H4 (cell line): ENCODE measurements around the gene SHC3. TPM values are rescaled to one million over a fixed set of nuclear protein-coding genes. Genes with fewer than 3 reads are reported as not detected.

Experiments used
- DNase-seq: peaks from one replicate; pipeline ENCODE4 v3.0.0-alpha.2; 2015; ENCODE audit warnings: low spot score
- total RNA-seq: library from RNA; depleted of rRNA; stranded (reverse); fragments of >200 nt; shearing (Covaris generic); gene quantifications from 2 replicates; pipeline ENCODE4 v1.2.3, GENCODE V29; 2014

The SHC3 gene
- total RNA-seq, 1 experiment from 2014 or later = 1.0 TPM

DNA sequence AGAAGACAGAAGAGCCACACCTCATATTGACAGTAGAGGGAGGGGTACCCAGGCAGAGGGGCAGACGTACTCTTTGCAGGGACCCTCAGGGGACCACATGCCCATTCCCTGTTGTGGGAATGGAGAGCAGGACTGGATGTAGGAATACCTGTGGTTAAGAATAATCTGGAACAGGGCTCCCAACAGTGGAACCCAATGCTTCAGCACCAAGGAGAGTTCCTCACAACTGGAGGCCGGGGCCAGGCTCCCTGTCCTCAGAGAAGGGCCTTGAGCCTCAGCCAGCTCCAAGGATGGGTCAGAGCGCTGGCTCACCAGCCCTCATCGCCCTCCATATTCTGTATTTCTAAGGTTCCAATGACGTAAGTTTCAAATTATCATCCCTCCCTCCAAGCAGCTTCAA lies 7.4 kb upstream of the SHC3 start:
- no peak for DNase-seq

DNA sequence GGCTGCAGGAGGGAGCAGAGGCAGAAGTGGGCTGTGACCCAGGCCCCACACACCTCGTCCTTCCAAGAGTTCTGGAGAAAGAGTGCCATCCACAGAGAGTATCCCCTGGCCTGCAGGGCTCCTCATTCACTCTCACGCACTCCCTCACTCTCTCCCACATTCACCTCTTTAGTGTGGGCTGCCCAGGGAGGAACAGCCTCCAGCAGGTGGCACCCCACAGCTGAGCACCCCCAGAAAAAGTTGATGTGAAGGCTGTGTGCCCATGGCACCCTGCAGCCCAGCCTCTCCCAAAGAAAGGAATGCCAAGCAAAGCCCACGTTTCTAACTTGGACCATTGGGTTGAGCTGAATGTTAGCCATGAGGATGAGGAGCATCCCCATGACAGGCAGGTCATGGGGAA lies 4.5 kb upstream of the SHC3 start:
- DNase-seq = no peak

DNA sequence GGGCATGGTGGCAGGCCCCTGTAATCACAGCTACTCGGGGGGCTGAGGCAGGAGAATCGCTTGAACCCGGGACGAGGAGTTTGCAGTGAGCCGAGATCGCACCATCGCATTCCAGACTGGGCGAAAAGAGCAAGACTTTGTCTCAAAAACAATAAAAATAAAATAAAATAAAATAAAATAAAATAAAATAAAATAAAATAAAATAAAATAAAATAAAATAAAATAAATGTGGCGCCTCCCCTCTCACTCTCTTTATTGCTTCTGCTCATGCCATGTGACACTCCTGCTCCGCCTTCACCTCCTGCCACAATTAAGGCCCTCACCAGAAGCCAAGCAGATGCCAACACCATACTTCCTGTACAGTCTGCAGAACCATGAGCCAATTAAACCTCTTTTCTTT lies 3.8 kb upstream of the SHC3 start:
- DNase-seq = no peak

- peak; percentile 90 for DNase-seq
These were observed 1.5 kb upstream of the SHC3 start for GRCh38 chr9:89179895-89180734.

DNA sequence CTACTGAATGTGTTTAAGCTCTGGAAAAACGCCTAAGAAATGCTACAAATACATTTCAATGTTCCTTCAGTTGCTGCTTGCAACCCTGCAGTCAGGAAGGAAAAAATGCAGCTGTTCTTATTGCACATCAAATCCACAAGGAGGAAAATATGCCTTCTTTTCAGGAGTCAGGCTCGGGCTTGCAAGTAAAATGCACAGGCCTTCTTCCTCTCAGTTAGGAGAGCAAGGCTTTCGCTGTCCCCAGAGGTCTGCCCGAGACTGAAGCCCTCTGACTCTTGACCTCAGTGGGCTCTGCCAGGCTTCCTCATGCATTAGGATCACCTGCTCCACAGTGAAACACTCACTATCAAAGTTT lies 899 bp upstream of the SHC3 start:
- no peak for DNase-seq

DNA sequence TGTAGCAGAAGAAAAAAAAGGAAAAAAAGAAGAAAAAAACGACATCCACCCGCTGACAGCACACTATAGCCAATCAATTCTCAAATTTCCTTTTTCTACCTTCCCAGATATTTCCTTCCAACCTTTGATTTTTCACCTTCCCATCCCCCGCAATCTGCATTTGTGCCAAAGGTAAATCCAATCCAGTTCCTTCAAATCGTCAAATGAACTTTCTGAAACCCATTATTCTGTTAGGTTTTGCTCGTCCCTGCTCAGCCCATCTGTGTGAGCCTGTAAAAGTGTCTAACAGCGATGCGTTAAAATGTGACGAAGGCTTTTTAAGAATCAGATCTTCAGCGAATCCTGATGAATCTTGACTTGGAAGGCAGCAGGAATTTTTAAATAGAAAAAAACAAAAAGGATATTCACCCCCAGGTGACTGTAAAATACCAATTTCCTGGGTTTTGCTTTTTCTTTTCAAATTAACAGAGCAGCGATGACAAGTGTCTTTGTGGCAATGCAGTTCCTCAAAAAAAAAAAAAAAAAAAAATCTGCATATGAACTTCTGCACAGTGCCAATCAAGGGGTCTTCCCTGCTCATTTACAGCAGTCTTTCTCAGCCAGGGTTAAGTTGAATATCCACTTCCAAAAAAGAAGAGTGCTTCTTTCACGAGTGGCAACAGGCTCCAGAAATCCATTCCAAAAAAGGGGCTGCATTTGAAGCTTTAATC lies 367 bp upstream of the SHC3 start:
- DNase-seq = no peak

DNA sequence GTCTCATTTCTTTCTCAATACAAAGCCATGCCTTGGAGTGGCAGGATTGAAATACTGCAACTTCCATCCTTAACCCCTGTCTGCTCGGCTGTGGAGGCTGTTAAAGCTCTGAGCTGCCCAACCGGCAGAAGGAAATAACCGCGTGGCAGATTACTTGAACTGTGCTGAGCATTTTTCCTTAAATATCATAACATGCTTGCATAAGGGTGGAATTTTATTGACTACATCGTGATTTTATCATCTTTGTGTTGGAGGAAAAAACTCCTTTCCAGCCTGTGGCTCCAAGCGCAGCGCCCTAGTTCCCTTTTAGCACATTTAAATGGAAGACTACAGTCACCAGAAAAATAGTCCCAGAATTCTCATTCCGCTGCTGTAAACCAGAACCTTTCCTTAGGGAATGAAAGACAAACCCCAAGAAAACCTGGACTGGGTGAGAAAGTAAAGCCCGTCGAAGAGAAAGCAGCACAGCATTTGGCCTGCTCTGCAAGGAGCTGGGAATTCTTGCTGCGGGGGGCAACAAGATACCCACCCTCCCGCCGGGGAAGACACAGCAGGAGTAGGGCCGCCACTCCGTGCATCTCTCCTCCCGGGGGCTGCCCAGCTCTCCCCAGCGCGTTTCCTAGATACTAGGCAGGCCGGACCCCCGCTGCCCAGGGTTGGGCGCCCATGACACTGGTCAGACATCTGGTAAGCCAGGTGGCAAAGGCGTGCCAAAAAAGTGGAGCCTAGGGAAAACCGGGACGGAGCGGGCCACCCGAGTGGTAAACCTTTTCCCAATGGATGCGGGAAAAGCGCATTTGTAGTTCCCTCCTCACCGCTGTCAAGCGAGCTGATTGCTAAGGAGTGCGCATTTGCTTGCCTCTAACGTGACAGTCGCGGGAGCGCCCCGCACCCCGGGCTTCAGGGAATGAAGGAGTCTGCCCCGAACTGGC lies 1.3 kb downstream of the SHC3 start:
- no peak for DNase-seq

- no peak for DNase-seq
These were observed 2.8 kb downstream of the SHC3 start for GRCh38 chr9:89175828-89176261.

DNA sequence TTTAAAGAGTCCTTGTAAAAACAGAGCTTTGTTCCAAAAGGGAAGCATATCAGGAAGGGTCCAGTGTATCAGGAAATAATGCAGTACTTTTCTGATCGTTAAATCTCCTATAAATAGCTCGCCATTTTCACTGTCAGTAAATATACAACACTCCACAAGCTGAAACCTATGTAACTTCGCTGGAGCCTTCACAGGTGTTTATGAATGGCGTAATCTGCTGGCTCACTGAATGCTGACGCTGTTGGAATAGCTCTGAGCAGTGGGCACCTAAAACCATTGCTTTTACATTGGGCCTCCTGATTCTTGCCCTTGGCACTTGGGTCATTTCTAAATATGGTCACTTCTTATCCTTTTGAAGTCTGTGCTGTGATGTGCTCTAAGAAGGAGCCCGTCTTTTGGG lies 4.3 kb downstream of the SHC3 start:
- DNase-seq = no peak

DNA sequence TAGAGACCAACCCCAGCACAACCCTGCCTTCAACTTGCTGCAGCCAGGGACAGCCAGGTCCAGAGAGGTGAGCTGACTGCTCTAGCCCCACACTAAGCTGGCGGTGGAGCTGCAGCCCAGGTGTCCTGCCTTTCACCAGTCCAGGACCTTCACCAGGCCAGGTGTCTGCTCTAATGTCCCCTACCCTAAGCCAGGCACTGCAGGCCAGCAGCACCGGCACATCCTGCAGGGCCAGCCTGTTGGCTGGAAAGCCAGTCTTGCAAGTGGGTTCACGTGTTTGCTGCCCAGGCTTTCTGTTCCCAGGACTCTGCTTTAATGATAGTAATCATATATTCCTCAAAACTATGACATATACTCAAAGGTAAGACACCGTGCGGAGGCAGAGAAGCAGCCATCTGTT lies 5.5 kb downstream of the SHC3 start:
- DNase-seq = no peak

- no peak for DNase-seq
These were observed 6.2 kb downstream of the SHC3 start for GRCh38 chr9:89172398-89172797.

GRCh38 chr9:89171693-89172092 lies 6.9 kb downstream of the SHC3 start:
- no peak for DNase-seq

DNA sequence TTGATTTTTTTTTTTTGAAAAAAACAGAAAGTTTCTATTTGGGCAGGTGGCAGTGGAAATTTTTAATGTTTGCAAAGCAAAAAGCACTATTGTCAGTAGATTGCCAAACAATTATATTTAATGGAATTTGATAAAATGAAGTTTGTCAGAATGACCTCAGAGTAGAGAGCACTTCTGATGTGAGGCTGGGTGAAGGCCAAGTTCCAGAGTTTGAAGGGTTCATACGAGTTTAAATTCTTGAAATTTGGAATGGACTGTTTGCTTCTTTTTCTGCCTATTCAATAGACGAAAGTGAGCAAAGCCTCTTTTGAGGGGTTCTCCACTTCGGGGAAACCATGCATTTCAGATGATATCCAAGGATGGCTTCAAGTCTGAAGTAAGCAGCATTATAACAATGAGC lies 7.4 kb downstream of the SHC3 start:
- DNase-seq = no peak

GRCh38 chr9:89168901-89169813 lies 9.5 kb downstream of the SHC3 start:
- no peak for DNase-seq

DNA sequence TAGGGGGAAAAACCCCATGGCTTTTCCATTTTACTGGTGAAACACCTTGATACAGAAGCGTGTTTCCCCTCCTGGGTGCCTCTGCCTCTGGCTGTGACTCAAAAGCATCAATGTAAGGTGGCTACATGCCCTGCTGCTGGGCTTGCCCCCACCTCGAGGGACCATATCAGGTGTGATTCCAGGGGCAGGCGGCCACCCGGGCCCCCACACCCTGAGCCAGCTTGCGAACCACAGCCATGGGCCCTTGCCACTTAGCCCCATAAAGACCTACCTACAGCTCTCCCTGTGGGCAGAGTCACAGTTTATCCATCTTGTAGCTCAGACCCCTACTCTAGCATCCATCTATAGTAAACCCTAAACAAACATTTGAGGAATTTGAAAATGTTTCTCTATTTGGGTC lies 10.8 kb downstream of the SHC3 start:
- no peak for DNase-seq

DNA sequence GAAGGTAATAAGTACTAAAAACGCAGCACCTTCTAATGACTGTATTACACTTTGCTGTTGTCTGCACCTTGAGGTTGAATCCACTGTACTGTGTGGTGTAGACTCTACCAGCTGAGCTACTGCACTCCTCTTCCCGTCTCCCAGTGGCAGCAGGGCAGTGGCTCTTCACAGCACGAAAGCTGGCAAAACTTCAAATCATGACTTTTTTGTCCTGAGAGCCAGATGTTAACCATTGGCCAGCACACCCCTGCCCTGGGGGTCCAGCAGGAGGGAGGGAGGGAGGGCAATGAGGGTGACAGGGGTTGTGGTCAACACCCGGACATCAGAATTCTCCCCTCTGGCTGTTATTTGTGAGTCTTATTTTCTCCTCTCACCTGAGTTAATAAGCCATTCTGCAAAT lies 11.8 kb downstream of the SHC3 start:
- DNase-seq = no peak

DNA sequence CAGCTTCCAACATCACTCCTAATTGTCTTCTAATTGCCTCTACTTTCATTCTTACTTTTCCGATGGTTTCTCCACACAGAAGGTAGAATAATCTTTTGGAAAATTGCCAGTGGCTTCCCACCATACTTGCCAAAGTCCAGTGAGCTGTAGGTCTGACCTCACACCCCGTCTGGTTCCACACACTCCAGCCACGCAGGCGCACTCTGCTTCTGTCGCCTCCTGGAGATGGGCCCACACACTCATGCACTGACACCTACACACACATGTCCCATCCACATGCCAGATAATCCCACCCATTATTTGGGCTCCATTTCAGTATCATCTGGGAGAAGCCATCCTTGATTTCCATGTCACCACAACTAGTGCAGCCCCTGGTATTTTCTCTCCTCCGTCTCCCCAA lies 12.7 kb downstream of the SHC3 start:
- no peak for DNase-seq

- no peak for DNase-seq
These were observed 13.3 kb downstream of the SHC3 start for GRCh38 chr9:89165341-89165740.

DNA sequence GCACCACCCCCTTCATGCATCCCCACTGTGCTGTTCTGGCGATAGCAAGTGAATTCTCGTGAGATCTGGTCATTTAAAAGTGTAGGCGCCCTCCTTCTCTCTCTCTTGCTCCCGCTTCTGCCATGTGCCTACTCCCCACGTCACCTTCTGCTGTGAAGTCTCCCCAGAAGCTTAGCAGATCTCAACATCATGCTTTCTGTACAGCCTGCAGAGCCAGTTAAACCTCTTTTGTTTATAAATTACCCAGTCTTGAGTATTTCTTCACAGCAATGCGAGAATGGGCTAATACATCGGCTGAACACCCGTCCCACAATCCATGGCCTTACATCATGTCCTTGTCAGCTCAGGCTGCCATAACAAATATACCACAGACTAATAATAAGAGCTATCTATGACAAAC lies 17.4 kb downstream of the SHC3 start:
- no peak for DNase-seq

DNA sequence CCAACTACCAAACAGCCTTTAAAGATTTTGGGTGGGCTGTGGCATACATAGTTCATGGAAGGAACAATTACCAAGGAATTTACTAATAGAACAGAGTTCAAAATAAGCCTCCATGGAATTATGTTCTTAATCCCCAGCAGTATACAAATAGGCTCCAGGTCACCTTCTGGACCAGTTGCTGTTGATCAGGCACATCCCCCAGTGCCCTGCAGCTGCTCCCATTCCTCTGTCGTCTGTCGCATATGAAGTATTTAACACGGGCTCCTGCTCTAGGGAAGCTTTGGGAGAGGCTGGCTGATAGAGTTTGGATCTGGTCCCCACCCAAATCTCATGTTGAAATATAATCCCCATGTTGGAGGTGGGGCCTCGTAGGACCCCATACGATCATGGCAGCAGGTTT lies 17.8 kb downstream of the SHC3 start:
- no peak for DNase-seq

GRCh38 chr9:89154651-89155336 lies 23.8 kb downstream of the SHC3 start:
- peak; percentile 69 for DNase-seq
